CD4-positive, alpha-beta memory T cell (primary cell): ENCODE data around the gene ATP5PB. TPM values are rescaled to one million over a fixed set of nuclear protein-coding genes. Genes with fewer than 3 reads are reported as not detected.
A peak's percentile ranks its signal among the peaks of the same experiment; 100 is the strongest.

ENCODE experiments used
- CTCF ChIA-PET: fragments of 350-600 bp; sonication (Branson Sonifier 250); formaldehyde crosslinking; loops from one replicate; lab custom pipeline; 2021; ENCODE audit warnings: inconsistent platforms; ENCODE audit not compliant: partially characterized antibody; lab: Charles Lee
- POLR2A ChIA-PET: fragments of 350-600 bp; sonication (Branson Sonifier 250); formaldehyde crosslinking; loops from one replicate; lab custom pipeline; 2021; ENCODE audit not compliant: partially characterized antibody; lab: Charles Lee
- DNase-seq, 5 donors: peaks; one replicate each; pipeline versions ENCODE4 v3.0.0 to v3.0.0-alpha.2; 2020 to 2022; ENCODE audit warnings: mixed read lengths in 1 of 5
- H3K27ac ChIP-seq: one replicate; pipeline ENCODE4 v1.7.0; 2013; ENCODE audit warnings: low read depth, low read length
- H3K27me3 ChIP-seq: 2 replicates; pipeline ENCODE4 v1.7.0; 2013; ENCODE audit warnings: mild to moderate bottlenecking, low read length, moderate library complexity; ENCODE audit not compliant: insufficient read depth
- H3K36me3 ChIP-seq: 2 replicates; pipeline ENCODE4 v1.7.0; 2013; ENCODE audit warnings: mild to moderate bottlenecking, low read length, moderate library complexity; ENCODE audit not compliant: insufficient read depth
- H3K4me1 ChIP-seq: 2 replicates; pipeline ENCODE4 v1.7.0; 2013; ENCODE audit warnings: mild to moderate bottlenecking, low read length, moderate library complexity; ENCODE audit not compliant: insufficient read depth
- H3K4me3 ChIP-seq, 2 donors: one replicate each; pipeline ENCODE4 v1.7.0; 2013; ENCODE audit warnings: low read length in 2 of 2, mild to moderate bottlenecking in 1 of 2
- H3K9me3 ChIP-seq, 2 donors: one replicate each; pipeline ENCODE4 v1.7.0; 2013; ENCODE audit warnings: low read length in 2 of 2, control low read depth in 1 of 2; ENCODE audit not compliant: control insufficient read depth in 1 of 2
- H3K27ac Mint-ChIP-seq, 7 donors: one replicate each; pipeline ENCODE4 v1.8.0; 2020 to 2021; ENCODE audit warnings: mixed read lengths in 7 of 7, mild to moderate bottlenecking in 6 of 7, inconsistent platforms in 3 of 7, moderate library complexity in 3 of 7
- H3K27me3 Mint-ChIP-seq, 2 donors: one replicate each; pipeline ENCODE4 v1.8.0; 2020 to 2021; ENCODE audit warnings: mixed read lengths in 2 of 2
- H3K36me3 Mint-ChIP-seq, 2 donors: one replicate each; pipeline ENCODE4 v1.8.0; 2020 to 2021; ENCODE audit warnings: mixed read lengths in 2 of 2, inconsistent platforms in 1 of 2, mild to moderate bottlenecking in 1 of 2
- H3K4me1 Mint-ChIP-seq, 4 donors: one replicate each; pipeline ENCODE4 v1.8.0; 2020 to 2021; ENCODE audit warnings: mixed read lengths in 4 of 4, mild to moderate bottlenecking in 1 of 4
- H3K4me3 Mint-ChIP-seq, 8 donors: one replicate each; pipeline ENCODE4 v1.8.0; 2020 to 2021; ENCODE audit warnings: mixed read lengths in 8 of 8, mild to moderate bottlenecking in 7 of 8, moderate library complexity in 6 of 8, inconsistent platforms in 3 of 8
- H3K9me3 Mint-ChIP-seq, 8 donors: one replicate each; pipeline ENCODE4 v1.8.0; 2020 to 2021; ENCODE audit warnings: mixed read lengths in 8 of 8, mild to moderate bottlenecking in 5 of 8, inconsistent platforms in 3 of 8, moderate library complexity in 1 of 8
- intact Hi-C: fragments of 100-400 bp; cut with micrococcal nuclease; formaldehyde crosslinking; loops from one replicate; pipeline ENCODE4 v1.15.1; 2023
- polyA plus RNA-seq, 2 donors: library from polyadenylated mRNA; unstranded; fragments of 300-500 nt; fragmentation: Illumina TruSeq; gene quantifications; one replicate each; pipeline ENCODE4 v1.2.3, GENCODE V29; 2021
- total RNA-seq, 2 experiments: library from RNA; stranded (reverse); gene quantifications; one replicate each; pipeline ENCODE4 v1.2.3, GENCODE V29; 2021

Gene ATP5PB
- total and polyA plus RNA-seq, 4 experiments from 2014 or later, result 103 to 655 (median 299) TPM

DNA sequence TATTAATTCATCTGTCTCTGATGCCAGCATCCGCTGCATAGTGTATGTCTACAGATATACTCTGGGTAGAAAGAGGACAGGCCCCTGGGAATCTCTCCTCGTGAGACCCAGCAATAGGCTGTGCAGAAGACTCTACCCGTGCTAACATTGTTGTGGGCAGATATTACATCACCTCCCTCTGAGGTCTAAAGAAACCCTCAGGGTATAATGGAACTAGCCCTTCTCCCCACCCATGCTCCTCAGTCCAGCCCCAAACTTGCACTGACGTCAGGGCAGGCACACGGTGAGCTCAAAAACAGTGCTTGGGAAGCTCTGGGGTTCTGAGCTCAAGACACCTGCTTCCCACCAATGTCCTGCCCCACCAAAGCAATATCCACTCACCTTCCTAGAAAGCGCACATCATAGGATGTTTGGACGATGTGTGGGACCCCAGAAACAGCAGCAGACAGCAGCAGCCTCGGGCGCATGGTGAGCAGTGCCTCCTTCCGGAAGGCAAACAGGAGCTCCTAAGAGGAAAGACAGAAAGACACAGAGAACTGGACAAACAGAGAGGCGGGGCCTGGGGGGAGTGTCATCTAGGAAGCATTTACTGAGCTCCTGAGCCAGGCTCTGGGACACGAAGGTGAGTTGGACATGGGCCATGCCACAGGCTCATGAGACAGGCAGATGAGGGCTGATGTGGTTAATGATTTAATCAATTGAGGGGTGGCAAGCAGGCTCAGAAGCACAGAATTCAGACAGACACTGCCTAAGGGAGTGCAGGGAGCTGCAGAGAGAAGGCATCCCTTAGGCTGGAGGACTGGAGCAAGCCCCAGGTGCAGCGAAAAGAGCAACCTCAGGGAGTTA, 26.5 kb upstream of the ATP5PB start:
- no peak overlapping the region for H3K27ac ChIP-seq
- POLR2A ChIA-PET, result interaction anchor here (1.2 kb wide), 1 partner anchor 16 kb away, joined by 4 read pairs; no protein-coding TSS in a partner anchor
- H3K27me3 ChIP-seq, result no peaks in the 10 kb centered on the region
- intact Hi-C loops, result no loop called here
- H3K4me3 ChIP-seq, result no peak overlapping the region
- Mint-ChIP-seq H3K36me3 (peaks cover 17 to 57% of the 10 kb centered on the region in 2 donors), H3K27me3 (no peaks in the 10 kb centered on the region), H3K4me1 (peaks cover 0 to 8% (median 1%) of the 10 kb centered on the region in 4 donors), H3K9me3 (no peaks in the 10 kb centered on the region), H3K27ac (peak overlapping the region in 2 of 7 donors; percentile 4 to 42), H3K4me3 (no peak overlapping the region)
- CTCF ChIA-PET, result no interaction called here
- no peaks in the 10 kb centered on the region for H3K9me3 ChIP-seq
- no peaks in the 10 kb centered on the region for H3K4me1 ChIP-seq
- no peak for DNase-seq
- peaks cover 5% of the 10 kb centered on the region for H3K36me3 ChIP-seq

DNA sequence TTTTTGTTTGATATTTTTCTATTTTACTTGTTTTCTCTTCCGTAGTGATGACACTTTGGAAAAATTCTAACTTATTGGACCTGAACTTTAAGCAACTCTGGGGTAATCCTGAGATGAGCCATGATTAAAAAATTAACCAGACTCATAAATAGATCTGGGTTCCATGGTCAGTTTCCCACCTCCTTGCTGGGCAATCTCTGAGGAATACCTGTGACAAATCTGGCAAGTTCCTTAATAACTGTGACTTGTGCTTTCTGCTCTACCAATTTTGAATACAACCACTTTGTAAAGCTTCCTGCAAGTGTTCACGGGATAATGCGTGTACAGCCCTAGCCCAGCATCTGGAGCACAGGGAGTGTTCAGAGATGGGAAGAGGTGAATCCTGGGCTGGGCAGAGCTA, 25.0 kb upstream of the ATP5PB start:
- POLR2A ChIA-PET, result no interaction called here
- H3K27ac ChIP-seq, result no peak overlapping the region
- Mint-ChIP-seq H3K27ac (no peak overlapping the region), H3K4me1 (peaks cover 0 to 10% (median 2%) of the 10 kb centered on the region in 4 donors), H3K27me3 (no peaks in the 10 kb centered on the region), H3K9me3 (no peaks in the 10 kb centered on the region), H3K36me3 (peaks cover 5 to 44% of the 10 kb centered on the region in 2 donors), H3K4me3 (no peak overlapping the region)
- H3K9me3 ChIP-seq, result no peaks in the 10 kb centered on the region
- H3K4me1 ChIP-seq, result no peaks in the 10 kb centered on the region
- no peak overlapping the region for H3K4me3 ChIP-seq
- no peaks in the 10 kb centered on the region for H3K27me3 ChIP-seq
- intact Hi-C loops, result no loop called here
- peaks cover 5% of the 10 kb centered on the region for H3K36me3 ChIP-seq
- no peak for DNase-seq
- CTCF ChIA-PET, result no interaction called here

- no peaks in the 10 kb centered on the region for H3K9me3 Mint-ChIP-seq
- CTCF ChIA-PET, result interaction anchor here (2.5 to 4.9 kb wide), 2 partner anchors 30 to 214 kb away, joined by 8 to 19 read pairs; no protein-coding TSS in a partner anchor
- H3K4me1 Mint-ChIP-seq, result peaks cover 7 to 10% (median 9%) of the 10 kb centered on the region in 4 donors
- peaks cover 30 to 42% of the 10 kb centered on the region in 2 donors for H3K36me3 Mint-ChIP-seq
- no peak for DNase-seq
- H3K36me3 ChIP-seq, result peaks cover 37% of the 10 kb centered on the region
- no peaks in the 10 kb centered on the region for H3K27me3 ChIP-seq
- H3K27ac ChIP-seq, result no peak overlapping the region
- POLR2A ChIA-PET, result no interaction called here
- H3K27me3 Mint-ChIP-seq, result no peaks in the 10 kb centered on the region
- H3K4me1 ChIP-seq, result peaks cover 7% of the 10 kb centered on the region
- H3K4me3 Mint-ChIP-seq, result no peak overlapping the region
- H3K27ac Mint-ChIP-seq, result peak overlapping the region in 3 of 7 donors; percentile 3 to 53 (median 51)
- H3K9me3 ChIP-seq, result no peaks in the 10 kb centered on the region
- intact Hi-C loops, result no loop called here
- no peak overlapping the region for H3K4me3 ChIP-seq
These were observed 12.5 kb upstream of the ATP5PB start for GRCh38 chr1:111436726-111437125.

GRCh38 chr1:111439461-111440351, 9.6 kb upstream of the ATP5PB start:
- H3K4me1 Mint-ChIP-seq, result peaks cover 7 to 27% (median 19%) of the 10 kb centered on the region in 4 donors
- ChIA-PET CTCF (interaction anchor here (0.6 to 4.9 kb wide), 8 partner anchors 9 to 409 kb away, joined by 3 to 23 read pairs (median 5); partner anchors contain the start of genes ATP5PB, OVGP1 and WDR77), POLR2A (interaction anchor here (0.7 to 1.6 kb wide), 3 partner anchors 9 to 11 kb away, joined by 3 to 5 read pairs (median 3); partner anchors contain the start of genes ATP5PB and WDR77)
- Histone ChIP-seq H3K4me3 (no peak overlapping the region), H3K9me3 (no peaks in the 10 kb centered on the region), H3K27ac (no peak overlapping the region), H3K27me3 (no peaks in the 10 kb centered on the region), H3K4me1 (peaks cover 11% of the 10 kb centered on the region), H3K36me3 (peaks cover 66% of the 10 kb centered on the region)
- peak overlapping the region in 5 of 7 donors; percentile 4 to 56 (median 12) for H3K27ac Mint-ChIP-seq
- H3K27me3 Mint-ChIP-seq, result no peaks in the 10 kb centered on the region
- no peaks in the 10 kb centered on the region for H3K9me3 Mint-ChIP-seq
- no peak for DNase-seq
- intact Hi-C loops, result loop anchor here (2.0 kb wide), 2 partner anchors 33 to 243 kb away; no protein-coding TSS in a partner anchor
- H3K36me3 Mint-ChIP-seq, result peaks cover 56 to 72% of the 10 kb centered on the region in 2 donors
- H3K4me3 Mint-ChIP-seq, result no peak overlapping the region

DNA sequence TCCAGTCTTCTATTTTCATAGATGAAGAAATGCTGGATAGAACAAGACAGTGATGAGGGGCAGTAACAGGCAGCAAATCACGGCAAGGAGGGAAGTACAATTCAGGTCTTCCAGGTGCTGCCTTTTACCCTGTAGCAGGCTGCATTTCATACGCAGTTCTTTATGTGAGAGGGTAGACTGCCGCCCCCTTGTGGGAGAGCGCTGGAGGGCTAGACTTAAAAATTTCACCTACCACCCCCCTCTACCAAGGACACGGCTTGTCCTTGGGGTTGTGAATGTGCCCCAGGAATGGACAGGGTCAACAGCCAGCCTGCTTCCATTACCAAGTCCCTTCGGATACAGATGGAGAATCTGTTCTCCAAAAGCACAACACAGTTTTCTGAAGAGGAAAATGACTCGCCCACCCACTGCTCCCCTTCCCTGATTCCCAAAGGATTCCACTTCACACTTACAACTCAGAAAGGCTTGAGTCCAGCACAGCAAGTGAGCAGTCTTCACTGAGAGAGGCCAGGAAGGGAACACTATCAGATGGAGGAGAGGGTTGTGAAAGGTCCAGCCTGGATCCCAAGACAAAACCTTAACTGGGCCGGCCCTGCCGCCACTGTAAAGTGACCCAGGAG, 7.6 kb upstream of the ATP5PB start:
- H3K4me3 Mint-ChIP-seq, result no peak overlapping the region
- no peaks in the 10 kb centered on the region for H3K27me3 Mint-ChIP-seq
- peaks cover 65 to 88% of the 10 kb centered on the region in 2 donors for H3K36me3 Mint-ChIP-seq
- DNase-seq, result peak; percentile 62 to 72 (median 64)
- Histone ChIP-seq H3K4me1 (peaks cover 26% of the 10 kb centered on the region), H3K27me3 (no peaks in the 10 kb centered on the region), H3K4me3 (no peak overlapping the region), H3K36me3 (peaks cover 80% of the 10 kb centered on the region), H3K9me3 (no peaks in the 10 kb centered on the region), H3K27ac (peak overlapping the region; percentile 12)
- ChIA-PET CTCF (interaction anchor here (0.6 to 4.4 kb wide), 12 partner anchors 14 to 412 kb away, joined by 3 to 23 read pairs (median 3); partner anchors contain the start of gene OVGP1), POLR2A (interaction anchor here (0.7 to 2.6 kb wide), 6 partner anchors 12 to 254 kb away, joined by 3 to 10 read pairs (median 4); no protein-coding TSS in a partner anchor)
- intact Hi-C loops, result loop anchor here (1.0 to 2.0 kb wide), 5 partner anchors 35 to 328 kb away; no protein-coding TSS in a partner anchor
- H3K27ac Mint-ChIP-seq, result peak overlapping the region; percentile 68 to 82 (median 77)
- H3K9me3 Mint-ChIP-seq, result no peaks in the 10 kb centered on the region
- peaks cover 16 to 44% (median 27%) of the 10 kb centered on the region in 4 donors for H3K4me1 Mint-ChIP-seq

DNA sequence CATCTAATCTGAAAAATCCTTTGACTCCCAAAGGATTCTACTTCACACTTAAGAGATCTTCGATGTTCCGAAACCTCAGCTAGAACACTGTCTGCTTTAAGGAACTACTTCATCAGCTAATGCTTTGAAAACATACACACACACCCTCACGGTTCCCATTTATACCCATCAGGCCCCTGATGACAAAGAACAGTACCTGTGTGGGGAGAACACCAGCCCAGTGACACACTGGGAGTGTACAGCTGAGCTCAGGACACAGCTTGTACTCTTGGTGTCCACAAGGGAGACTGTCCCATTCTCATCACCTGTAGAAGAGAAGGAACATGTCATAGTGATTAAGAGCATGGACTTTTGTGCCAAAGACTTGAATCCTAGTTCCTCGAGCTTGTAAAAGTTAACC, 6.8 kb upstream of the ATP5PB start:
- no peaks in the 10 kb centered on the region for H3K9me3 ChIP-seq
- no peak overlapping the region for H3K4me3 ChIP-seq
- H3K9me3 Mint-ChIP-seq, result no peaks in the 10 kb centered on the region
- peak overlapping the region in 5 of 7 donors; percentile 11 to 82 (median 74) for H3K27ac Mint-ChIP-seq
- DNase-seq, result no peak
- H3K27me3 ChIP-seq, result no peaks in the 10 kb centered on the region
- no peak overlapping the region for H3K4me3 Mint-ChIP-seq
- no peak overlapping the region for H3K27ac ChIP-seq
- peaks cover 80% of the 10 kb centered on the region for H3K36me3 ChIP-seq
- ChIA-PET CTCF (interaction anchor here (0.6 to 4.4 kb wide), 16 partner anchors 11 to 412 kb away, joined by 3 to 23 read pairs (median 3); no protein-coding TSS in a partner anchor), POLR2A (interaction anchor here (0.7 to 2.6 kb wide), 5 partner anchors 11 to 244 kb away, joined by 3 to 10 read pairs (median 4); no protein-coding TSS in a partner anchor)
- intact Hi-C loops, result no loop called here
- H3K36me3 Mint-ChIP-seq, result peaks cover 65 to 90% of the 10 kb centered on the region in 2 donors
- peaks cover 33% of the 10 kb centered on the region for H3K4me1 ChIP-seq
- H3K27me3 Mint-ChIP-seq, result no peaks in the 10 kb centered on the region
- H3K4me1 Mint-ChIP-seq, result peaks cover 23 to 52% (median 34%) of the 10 kb centered on the region in 4 donors
